GM12864 (cell line): ENCODE data around the gene SLC44A4.
A peak's percentile ranks its signal among the peaks of the same experiment; 100 is the strongest.
"Not testable (repeated sequence)": the region's sequence is repeated elsewhere in the genome, so short reads cannot be mapped to it uniquely, and the experiment has no call there.

Experiments used
- DNase-seq: peaks from one replicate; pipeline ENCODE4 v3.0.0-alpha.2; 2011; ENCODE audit warnings: low read depth
- H3K4me3 ChIP-seq: 2 replicates; pipeline ENCODE4 v1.5.1; 2011; ENCODE audit warnings: mild to moderate bottlenecking, low read depth, low read length, control low read depth
- TF ChIP-seq, protein P1 (sequence below): IDR thresholded peaks from 2 replicates; pipeline ENCODE4 v1.5.1; 2011; ENCODE audit warnings: low read depth, mild to moderate bottlenecking, moderate library complexity, low read length, control low read depth, inconsistent platforms; ENCODE audit errors: missing control alignments

The SLC44A4 gene

GRCh38 chr6:31830886-31831335 lies 47.9 kb downstream of the SLC44A4 start:
- TF ChIP-seq, protein P1, sequence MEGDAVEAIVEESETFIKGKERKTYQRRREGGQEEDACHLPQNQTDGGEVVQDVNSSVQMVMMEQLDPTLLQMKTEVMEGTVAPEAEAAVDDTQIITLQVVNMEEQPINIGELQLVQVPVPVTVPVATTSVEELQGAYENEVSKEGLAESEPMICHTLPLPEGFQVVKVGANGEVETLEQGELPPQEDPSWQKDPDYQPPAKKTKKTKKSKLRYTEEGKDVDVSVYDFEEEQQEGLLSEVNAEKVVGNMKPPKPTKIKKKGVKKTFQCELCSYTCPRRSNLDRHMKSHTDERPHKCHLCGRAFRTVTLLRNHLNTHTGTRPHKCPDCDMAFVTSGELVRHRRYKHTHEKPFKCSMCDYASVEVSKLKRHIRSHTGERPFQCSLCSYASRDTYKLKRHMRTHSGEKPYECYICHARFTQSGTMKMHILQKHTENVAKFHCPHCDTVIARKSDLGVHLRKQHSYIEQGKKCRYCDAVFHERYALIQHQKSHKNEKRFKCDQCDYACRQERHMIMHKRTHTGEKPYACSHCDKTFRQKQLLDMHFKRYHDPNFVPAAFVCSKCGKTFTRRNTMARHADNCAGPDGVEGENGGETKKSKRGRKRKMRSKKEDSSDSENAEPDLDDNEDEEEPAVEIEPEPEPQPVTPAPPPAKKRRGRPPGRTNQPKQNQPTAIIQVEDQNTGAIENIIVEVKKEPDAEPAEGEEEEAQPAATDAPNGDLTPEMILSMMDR: no peak
- DNase-seq: no peak
- H3K4me3 ChIP-seq: peak overlapping the region; percentile 60

- TF ChIP-seq, protein P1: peak; percentile 12
- peak overlapping the region; percentile 60 for H3K4me3 ChIP-seq
- no peak for DNase-seq
Observed at GRCh38 chr6:31829633-31830283, 49.0 kb downstream of the SLC44A4 start.

DNA sequence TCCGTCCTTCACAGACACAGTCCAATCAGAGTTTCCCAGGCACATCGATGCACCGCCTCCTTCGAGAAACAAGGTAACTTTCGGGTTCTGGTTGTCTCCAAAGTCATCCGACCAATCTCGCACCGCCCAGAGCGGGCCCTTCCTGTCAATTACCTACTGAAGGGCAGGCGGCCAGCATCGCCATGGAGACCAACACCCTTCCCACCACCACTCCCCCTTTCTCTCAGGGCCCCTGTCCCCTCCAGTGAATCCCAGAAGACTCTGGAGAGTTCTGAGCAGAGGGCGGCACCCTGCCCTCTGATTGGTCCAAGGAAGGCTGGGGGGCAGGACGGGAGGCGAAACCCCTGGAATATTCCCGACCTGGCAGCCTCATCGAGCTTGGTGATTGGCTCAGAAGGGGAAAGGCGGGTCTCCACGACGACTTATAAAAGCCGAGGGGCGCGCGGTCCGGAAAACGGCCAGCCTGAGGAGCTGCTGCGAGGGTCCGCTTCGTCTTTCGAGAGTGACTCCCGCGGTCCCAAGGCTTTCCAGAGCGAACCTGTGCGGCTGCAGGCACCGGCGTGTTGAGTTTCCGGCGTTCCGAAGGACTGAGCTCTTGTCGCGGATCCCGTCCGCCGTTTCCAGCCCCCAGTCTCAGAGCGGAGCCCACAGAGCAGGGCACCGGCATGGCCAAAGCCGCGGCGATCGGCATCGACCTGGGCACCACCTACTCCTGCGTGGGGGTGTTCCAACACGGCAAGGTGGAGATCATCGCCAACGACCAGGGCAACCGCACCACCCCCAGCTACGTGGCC lies 51.3 kb downstream of the SLC44A4 start, which contains the start of gene HSPA1B:
Gene HSPA1B, plus strand, starts transcription at position 453 of the 794 bp plus-strand sequence. Its CDS starts 213 bp downstream, at position 666.
- peak within 1 kb of the TSS; percentile 77 for H3K4me3 ChIP-seq
- TF ChIP-seq, protein P1: no peak
- peak; percentile 96 for DNase-seq

- DNase-seq: no peak
- peak overlapping the region; percentile 77 for H3K4me3 ChIP-seq
- TF ChIP-seq, protein P1: no peak
Observed at GRCh38 chr6:31826793-31827285, 52.0 kb downstream of the SLC44A4 start.

DNA sequence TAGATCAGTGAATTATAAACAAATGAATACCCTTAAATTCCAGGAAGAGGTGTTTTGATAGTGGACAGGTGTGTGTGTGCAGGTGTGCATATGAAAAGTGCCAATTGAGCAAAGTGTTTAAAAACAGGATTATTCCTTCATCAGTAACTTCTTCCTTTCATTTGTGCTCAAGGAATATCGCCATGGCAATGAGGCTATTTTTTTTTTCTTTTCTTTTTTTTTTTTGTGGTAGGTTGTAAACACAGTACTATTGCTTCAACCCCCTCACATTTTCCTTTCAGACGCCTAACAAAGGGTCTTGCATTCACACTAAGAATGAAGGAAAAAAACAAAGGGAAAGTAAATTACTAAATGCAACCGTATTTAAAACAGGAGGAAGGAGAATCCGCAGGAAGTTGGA lies 53.2 kb downstream of the SLC44A4 start:
- TF ChIP-seq, protein P1: no peak
- no peak for DNase-seq

GRCh38 chr6:31823592-31824196 lies 55.1 kb downstream of the SLC44A4 start:
- not testable (repeated sequence) for H3K4me3 ChIP-seq, DNase-seq

More for the DNA sequence above, 53.2 kb downstream of the SLC44A4 start:
- H3K4me3 ChIP-seq: no peak overlapping the region
